NCI-H774 (cell line): ENCODE measurements around the gene C2CD2L.
"Not testable (repeated sequence)": the region's sequence is repeated elsewhere in the genome, so short reads cannot be mapped to it uniquely, and the experiment has no call there.

Source experiments
- DNase-seq: peaks from one replicate; lab custom pipeline; 2025; lab: John Stamatoyannopoulos, UW

Gene C2CD2L

DNA sequence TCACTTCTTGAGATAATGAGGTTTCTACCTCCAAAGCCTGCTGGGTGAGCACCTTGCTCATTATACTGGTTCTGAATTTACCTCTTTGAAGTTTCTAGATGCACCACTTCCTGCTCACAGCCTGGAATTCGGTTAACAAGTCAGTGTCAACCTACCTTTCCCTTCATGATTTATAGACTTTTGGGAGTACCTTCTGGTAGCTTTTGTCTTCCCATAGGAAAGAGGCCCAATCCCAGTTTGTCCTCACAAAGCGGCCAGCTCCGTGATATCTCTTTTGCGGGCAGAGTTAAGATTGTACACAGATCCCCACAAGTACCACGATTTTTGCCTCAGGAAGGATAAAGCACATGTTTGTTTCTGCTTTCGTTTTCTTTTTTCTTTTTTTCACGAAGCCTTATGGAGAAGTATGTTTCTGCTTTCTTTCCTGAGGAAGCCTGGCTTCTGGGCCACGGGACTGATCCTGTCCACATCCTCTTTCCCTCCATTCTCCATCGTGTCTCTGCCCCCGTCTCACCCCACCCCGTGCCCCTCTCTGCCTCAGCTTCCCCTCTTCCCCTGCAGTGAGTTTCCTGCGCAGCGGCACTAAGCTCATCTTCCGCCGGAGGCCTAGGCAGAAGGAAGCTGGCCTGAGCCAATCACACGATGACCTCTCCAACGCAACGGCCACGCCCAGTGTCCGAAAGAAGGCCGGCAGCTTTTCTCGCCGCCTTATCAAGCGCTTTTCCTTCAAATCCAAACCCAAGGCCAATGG is 8.5 kb downstream of the C2CD2L start:
- DNase-seq: no peak

DNA sequence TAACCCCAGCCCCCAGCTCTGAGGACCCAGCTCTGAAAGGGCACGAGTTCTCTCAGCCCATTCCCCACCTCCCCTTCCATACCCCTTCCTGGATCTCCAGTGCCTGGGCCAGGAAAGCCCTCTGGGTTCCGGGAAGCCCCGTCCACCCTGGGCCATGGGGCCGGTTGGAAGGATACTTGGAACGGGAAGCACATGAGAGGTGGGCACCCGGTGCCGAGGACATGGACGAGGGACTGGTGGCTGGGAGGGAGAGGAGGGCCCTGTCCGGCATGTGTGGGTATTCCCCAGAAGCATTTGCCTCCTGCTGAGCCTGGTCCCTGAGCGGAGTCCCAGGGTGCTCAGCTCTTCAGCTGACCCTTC is 9.1 kb downstream of the C2CD2L start:
- DNase-seq: no peak

DNA sequence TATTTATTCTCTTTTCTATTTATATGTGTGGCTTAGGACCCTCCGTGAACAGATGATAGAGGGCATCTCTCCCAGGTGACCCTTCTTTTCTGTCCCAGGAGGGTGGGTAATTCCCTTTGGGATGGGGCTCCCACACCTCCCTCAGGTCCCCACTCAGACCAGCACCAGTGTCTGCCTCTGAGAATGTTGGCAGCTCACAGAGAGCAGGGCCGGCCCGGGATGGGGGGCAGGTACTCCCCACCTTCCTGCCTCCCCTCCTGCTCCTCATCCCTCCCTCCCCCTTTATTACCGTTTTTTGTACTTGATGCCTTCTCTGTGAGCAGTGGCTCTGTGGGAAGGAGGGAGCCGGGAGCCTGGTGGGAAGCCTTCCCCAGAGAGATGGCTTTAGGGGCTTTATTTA is 9.5 kb downstream of the C2CD2L start:
- no peak for DNase-seq

DNA sequence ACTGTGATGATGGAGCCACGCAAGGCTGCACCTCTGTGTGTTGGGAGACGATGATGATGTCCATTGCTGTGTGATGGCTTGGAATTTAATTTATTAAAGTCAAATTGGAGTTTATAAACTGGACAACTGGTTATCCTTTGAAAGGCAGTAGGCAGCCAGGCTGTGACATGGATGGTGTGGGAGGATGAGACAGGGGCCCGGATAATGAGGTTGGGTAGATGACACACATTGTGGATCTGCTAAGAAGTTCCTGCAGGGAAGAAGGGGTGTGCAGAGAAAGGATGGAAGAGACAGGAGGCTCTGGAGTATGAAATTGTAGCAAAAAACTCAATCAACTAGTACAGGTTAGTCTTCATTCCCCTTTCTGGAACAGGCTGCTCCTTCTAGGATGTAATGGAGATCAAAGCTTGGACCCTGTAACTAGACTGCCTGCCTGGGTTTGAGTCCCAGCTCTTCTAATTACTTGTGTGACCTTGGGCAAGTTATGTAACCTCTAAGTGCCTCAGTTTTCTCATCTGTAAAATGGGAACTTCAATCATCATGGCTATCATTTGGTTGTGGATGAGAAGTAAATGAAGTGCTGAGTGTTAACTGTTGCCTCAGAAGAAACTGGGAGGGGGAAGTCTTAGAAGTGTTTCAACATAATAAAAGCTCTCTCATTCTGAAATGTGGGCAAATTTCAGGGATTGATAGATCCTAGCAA is 10.0 kb downstream of the C2CD2L start:
- no peak for DNase-seq

DNA sequence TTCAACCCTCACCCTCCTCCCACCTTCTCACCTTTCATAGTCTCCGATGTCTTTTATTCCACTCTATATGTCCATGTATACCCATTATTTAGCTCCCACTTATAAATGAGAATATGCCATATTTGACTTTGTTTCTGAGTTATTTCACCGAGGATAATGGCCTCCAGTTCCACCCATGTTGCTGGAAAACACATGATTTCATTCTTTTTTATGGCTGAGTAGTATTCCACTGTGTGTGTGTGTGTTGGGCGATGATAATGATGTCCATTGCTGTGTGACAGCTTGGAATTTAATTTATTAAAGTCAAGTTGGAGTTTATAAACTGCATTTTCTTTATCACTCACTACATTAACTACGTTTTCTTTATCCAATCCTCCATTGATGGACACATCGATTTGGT is 11.1 kb downstream of the C2CD2L start:
- no peak for DNase-seq

DNA sequence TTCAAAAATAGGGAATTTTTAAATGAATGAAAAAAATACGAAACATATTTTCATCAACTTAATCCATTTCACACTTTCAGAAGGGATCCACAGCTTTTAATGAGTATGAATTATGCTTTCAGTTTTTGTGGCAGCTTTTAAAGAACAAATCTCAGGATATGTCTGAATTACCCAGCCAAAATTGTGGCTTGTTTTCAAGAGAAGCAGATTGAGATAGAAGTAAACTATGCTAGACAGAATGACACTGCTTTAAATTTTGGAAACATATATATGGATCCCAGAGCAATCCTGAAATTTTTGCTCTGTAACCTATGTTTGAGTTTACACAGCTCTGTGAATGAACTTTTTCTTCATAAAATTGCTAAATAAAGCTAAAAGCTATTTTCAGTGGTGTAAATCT is 11.8 kb downstream of the C2CD2L start:
- DNase-seq: no peak

DNA sequence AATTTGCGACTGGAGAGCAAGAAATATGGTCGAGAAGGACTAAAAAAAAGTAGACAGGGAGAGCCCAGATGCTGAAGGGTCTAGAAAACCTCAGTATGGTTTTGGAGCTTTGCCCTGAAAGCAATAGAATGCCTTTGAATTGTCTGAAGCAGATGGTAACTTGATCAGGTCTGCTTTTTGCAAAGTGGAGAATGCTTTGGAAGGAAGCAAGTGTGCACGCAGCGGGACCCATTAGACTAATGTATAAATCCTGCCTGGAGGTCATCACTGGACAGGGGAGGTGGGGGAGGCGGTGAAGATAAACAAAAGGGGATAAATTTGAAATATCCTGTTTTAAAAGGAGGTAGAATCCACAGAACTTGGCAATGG is 13.5 kb downstream of the C2CD2L start:
- no peak for DNase-seq

DNA sequence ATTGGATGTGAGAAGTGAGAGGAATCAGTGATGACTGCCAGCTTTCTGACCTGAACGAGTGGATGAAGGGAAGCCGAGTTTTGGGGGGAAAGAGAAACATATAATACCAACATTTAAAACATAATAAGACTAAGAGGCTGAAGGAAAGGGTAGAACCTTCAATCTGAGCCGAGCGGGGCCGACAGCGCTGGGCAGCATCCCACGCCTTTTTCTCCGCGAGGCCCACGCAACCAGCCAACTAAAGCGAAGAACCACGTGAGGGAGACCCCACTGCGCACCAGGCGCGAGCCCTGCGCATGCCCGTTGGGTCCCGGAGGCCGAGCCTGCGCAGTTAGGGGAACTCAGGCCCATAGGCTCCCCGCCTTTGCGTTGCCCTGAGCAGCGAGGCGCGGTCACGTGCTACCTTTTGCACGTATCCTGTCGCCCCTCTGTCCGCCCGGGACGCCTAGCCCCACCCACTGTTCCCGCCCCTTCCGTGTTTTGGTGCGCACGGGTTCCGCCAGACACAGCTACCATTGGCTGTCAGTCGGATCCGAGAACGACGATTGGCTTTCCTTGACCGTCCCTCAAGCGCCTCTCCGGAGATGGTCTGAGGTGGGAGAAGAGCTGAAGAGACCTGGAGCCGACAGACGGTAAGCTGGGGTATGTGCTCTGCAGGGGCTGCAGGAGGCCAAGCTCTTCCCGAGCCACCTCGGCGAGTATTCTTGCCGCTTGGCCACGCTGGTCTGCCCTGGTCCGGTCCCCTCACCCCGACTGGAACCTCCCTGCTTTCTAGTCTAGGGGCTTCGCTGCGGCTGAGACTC is 14.1 kb downstream of the C2CD2L start, which contains the start of gene HINFP:
HINFP (plus strand) TSS at position 573 of the 803 bp plus-strand sequence. CDS start 5,365 bp downstream, outside the sequence.
- DNase-seq: peak; percentile 99

DNA sequence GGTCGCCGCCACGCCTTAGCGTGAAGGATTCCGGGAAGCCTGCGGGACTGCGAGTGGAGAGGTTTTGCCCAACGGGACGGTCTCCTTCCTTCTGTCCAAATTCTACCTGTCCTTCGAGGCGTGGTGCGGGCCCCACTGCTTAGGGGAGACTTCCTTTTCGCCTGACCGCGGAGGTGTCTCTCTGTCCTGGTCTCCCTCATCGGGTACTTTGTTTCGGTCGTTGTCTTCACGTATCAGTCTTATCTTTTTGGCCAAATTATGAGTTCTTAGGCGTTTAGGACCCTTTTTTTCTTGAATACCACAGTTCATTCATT is 14.6 kb downstream of the C2CD2L start:
- DNase-seq: no peak

DNA sequence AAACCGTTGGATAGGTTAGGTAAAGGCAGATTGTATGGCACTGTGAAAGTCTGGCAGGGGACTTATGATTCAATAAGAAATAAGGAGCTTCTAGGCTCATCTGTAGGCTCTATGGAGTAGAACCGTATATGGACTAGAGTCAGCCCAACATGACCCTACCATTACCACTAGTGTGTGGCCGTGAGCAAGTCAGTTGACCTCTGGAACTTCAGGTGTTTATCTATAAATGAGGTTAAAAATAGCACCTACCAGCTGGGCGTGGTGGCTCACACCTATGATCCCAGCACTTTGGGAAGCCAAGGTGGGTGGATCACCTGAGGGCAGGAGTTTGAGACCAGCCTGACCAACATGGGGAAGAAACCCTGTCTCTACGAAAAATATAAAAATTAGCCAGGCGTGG is 18.7 kb downstream of the C2CD2L start:
- no peak for DNase-seq

DNA sequence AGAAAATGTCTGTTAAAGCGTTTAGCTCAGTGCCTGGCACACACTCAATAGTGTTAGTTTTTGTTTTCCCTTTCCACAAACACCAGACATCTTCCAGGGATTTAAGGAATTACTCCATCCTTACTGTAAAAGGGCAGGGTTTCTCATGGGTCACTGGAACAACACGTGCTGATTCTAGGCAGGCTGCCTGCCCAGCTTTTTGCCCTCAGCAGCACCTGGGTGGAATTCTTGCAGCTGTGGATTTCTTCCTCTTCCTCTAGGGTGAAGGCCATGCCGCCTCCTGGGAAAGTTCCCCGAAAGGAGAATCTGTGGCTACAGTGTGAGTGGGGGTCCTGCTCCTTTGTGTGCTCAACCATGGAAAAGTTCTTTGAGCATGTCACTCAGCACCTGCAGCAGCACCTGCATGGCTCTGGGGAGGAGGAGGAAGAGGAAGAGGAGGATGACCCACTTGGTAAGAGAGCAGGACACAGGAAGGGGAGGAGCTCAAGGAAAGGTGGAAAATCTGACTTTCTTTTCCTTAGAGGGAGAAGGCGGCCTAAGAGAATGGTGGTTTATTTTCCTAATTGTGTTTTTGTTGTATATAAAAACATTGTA is 19.6 kb downstream of the C2CD2L start:
- no peak for DNase-seq

DNA sequence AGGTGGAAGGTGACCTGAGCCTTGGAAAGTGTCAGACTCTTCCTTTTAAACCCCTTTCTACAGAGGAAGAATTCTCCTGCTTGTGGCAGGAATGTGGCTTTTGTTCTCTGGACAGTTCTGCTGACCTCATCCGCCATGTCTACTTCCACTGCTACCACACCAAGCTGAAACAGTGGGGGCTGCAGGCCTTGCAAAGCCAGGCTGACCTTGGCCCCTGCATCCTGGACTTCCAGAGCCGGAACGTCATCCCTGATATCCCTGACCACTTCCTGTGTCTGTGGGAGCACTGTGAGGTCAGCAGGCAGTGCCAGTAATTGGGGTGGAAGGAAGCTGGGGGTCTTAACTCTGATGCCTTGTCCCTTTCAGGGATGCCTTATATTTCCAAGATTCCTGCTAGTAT is 23.5 kb downstream of the C2CD2L start:
- no peak for DNase-seq

DNA sequence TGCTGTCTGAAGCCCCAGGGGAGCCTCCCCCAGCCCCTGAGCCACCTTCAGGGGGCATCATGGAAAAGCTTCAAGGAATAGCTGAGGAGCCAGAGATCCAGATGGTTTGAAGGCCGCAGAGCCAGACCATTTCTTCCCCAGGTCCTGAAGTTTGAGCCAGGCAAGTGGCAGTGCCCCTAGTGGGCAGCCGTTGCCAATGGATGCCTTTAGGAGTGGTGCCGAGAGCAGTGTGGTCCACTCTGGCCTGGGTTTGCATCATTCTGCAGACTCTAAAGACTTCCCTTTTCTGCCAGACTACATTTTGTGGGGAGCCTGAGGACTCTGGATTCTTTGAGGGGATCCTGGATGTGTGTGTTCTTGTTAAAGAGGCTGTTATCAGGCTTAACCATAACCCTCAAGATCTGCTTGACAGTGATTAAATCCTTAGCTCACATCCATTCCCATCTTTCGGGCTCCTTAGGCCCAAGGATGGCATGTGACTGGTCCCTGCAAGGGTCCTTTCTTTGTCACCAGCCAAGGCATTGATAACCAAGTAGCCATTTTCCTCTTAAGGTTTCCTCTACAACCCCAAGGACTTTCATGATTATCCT is 27.3 kb downstream of the C2CD2L start:
- no peak for DNase-seq

DNA sequence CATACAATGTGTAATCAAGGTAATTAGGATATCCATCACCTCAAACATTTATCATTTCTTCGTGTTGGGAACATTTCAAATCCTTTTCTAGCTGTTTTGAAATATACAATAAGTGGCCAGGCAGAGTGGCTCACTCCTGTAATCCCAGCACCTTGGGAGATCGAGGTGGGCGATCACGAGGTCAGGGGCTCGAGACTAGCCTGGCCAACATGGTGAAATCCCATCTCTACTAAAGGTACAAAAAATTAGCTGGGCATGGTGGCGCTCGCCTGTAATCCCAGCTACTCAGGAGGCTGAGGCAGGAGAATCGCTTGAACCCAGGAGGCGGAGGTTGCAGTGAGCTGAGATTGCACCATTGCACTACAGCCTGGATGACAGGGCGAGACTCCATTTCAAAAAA is 32.1 kb downstream of the C2CD2L start:
- DNase-seq: not testable (repeated sequence)

DNA sequence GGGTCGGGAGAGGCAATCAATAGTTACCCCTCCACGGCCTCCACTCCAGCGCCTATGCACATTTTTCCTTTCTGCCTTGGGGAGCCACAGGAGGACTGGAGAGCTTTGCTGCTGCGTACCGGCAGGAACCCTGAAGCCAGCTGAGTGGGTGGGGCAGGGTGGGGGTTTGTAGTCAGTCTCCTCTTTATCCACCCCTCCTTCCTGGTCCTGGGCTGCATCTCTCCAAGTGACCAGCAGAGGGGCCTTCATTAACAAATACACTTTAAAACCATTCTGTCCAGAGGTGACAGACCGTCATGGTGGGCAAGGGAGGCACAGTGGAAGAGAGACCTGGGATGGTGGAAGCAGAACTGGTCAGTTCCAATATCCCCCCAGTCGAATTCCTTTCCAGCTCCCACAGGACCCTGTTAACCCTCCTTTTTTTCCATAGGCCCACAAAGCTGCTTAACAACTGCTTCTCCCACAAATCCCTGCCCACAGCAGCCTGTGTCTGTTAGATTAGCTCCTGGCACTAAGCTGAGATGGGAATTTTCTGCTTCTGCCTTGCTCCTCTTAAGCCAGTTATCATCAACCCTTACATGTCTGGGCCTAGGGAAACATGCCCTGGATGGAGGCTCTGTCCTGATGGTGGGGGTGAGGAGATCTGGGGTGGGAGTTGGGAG is 37.8 kb downstream of the C2CD2L start:
- DNase-seq: peak; percentile 46

DNA sequence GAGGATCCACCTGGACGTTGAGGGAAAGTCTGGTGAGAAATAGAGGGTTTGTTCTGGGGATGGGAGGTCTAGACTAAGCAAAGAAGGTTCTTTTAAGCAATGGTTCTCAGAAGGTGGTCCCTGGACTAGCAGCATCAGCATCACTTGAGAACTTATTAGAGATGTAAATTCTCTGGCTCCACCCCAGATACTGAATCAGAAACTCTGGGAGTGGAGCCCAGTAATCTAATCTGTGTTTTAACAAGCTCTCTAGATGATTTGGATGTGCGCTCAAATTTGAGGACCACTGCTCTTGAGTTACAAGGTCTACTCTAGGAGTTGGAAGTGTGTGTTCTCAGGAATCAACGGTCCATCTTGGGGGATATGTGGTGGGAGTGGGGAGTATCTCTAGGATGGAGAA is 38.4 kb downstream of the C2CD2L start:
- no peak for DNase-seq

DNA sequence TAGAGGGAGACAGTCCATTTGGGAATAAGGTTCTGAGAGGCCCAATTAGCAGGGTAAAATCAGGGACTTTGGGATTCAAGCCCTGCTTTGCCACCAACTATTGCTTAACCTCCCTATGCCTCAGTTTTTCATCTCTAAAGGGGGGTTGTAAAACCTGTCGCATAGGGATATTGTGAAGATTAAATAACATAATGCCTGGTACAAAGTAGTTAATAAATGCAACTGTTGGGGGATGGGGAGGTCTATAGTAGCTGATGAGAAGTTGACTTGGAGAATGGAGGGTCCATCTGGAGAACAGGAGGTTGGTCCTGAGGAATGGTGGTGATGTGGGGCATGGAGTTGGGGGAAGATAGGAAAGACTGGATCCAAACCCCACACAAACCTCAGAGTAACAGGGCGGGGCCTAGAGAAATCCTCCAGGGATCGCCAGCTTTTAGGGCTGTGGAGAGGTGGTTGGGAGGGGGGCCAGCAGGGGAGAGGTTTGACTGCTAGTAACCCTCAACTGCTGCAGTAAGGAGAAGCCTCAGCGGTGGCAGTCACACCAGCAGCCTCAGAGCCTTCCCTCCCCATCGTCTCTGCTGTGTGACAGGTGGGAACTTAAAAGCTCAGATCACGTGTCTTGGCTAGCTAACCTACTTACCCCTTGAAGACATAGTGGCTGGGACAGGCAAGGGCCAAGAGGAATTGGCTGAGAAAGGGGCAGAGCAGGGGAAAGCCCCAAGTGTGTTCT is 40.6 kb downstream of the C2CD2L start:
- DNase-seq: no peak

DNA sequence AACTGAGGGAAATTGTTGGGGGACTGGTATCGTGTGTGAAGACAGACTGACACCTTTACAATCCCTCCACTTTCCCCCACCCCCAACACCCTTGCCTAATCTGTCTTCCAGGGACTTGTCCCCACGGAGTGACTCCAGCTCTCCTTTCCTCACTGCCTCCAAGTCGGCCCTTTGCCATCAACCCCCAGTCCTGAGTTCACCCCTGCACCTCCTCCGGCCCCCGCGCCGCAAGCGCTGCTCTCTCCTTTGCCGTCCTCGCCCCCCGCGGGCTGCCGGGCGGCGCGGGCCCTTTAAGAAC is 41.5 kb downstream of the C2CD2L start:
- DNase-seq: no peak

DNA sequence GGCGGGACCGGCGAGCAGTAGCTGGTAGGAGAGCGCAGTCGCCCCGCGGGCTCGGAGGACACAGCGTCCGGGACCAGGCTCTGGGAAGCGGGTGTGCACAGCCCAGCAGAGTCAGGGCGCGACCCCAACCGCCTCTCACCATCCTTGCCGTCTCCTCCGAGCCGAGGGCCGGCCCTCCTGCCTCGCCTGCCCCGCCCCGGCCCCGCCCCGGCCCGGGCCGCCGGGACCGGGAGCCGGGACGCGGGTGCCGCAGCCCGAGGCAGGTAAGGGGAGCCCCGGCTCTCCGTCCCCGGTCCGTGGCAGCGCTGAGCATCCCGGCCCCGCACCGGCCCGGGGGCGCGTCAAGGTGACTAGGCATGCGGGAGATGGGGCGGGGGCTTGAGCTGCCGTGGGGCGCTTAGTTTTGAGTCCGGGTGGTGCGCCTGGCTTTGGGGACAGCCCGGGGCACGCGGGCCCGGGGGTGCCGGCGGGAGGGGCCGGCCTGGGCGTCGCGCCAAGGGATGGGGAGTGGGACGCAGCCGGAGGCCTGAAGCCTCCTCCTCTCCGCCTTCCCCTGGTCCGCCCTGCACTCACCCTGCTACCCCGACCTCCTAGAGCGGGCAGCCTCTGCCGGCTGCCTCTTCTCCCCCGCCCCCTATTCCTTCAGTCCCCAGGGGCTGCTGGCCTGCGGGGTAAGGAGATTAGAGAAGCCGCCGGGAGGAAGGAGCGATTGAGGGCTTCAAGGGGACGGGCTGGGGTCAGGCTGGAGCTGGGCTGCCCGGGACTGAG is 42.1 kb downstream of the C2CD2L start, which contains the start of gene ABCG4:
ABCG4 (plus strand) TSS at position 35 of the 768 bp plus-strand sequence. CDS start 914 bp downstream, outside the sequence.
- DNase-seq: no peak

DNA sequence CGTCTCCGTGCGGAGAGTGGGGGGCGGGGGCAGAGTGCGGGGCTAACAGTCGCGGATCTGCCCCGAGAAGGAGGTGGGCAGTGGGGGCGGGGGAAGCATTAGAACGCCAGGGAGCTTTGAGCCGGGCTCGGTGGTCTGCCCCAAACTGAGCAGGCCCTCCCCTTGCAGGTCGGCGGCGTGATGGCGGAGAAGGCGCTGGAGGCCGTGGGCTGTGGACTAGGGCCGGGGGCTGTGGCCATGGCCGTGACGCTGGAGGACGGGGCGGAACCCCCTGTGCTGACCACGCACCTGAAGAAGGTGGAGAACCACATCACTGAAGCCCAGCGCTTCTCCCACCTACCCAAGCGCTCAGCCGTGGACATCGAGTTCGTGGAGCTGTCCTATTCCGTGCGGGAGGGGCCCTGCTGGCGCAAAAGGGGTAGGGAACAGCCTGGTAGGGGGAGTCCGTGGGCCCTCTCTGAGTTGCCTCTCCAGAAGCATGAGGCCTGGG is 42.7 kb downstream of the C2CD2L start:
- DNase-seq: no peak
